NCI-H226 (cell line): ENCODE measurements around the gene DLGAP5.

ENCODE experiments used
- DNase-seq: peaks from one replicate; pipeline ENCODE4 v3.0.0-alpha.2; 2015

Gene DLGAP5, protein sequence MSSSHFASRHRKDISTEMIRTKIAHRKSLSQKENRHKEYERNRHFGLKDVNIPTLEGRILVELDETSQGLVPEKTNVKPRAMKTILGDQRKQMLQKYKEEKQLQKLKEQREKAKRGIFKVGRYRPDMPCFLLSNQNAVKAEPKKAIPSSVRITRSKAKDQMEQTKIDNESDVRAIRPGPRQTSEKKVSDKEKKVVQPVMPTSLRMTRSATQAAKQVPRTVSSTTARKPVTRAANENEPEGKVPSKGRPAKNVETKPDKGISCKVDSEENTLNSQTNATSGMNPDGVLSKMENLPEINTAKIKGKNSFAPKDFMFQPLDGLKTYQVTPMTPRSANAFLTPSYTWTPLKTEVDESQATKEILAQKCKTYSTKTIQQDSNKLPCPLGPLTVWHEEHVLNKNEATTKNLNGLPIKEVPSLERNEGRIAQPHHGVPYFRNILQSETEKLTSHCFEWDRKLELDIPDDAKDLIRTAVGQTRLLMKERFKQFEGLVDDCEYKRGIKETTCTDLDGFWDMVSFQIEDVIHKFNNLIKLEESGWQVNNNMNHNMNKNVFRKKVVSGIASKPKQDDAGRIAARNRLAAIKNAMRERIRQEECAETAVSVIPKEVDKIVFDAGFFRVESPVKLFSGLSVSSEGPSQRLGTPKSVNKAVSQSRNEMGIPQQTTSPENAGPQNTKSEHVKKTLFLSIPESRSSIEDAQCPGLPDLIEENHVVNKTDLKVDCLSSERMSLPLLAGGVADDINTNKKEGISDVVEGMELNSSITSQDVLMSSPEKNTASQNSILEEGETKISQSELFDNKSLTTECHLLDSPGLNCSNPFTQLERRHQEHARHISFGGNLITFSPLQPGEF

DNA sequence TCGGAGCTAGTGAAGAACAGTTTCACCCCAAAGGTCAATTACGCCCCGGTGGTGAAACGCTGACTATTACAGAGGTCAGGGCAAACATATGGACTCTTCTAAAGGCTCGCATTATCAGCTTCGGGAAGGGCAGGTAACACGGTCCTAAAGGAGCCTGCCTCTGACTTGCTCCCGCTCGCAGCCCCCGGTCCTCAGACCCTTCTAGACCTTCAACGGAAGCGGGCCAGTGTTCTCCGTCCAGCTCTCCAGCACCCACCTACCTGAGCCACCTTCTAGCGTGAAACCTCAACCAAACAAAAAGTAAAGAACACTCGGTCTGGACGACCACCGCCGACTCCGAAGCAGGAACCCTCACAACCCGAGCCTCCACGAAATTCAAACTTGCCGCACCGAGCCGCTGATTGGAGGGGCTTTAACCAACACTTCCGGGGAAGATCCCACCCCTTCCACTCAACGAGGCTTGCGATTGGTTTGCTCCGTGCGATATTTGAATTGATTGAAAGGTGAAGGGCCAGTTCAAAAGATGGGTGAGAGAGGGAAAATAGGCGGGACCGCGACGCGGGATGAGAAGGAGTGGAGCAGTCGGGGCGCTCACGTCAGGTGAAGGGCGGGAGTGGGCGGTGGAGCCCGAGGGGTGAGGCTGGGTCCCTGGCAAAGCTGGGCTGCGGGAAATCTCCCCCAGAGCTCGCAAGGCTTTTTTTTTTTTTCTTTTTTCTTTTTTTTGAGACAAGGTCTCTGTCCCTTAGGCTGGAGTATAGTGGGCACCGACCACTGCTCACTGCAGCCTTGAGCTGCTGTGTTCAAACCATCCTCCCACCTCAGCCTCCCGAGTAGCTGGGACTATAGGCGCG lies at the start of gene DLGAP5:
TSS of gene DLGAP5 (minus strand) at position 383 of the 851 bp plus-strand sequence. CDS start 2,406 bp downstream, outside the sequence.
- DNase-seq: peak; percentile 98

- DNase-seq: no peak
These were observed 49.3 kb upstream of the DLGAP5 start for GRCh38 chr14:55240526-55241178.

GRCh38 chr14:55239320-55239719 lies 47.9 kb upstream of the DLGAP5 start:
- no peak for DNase-seq

- no peak for DNase-seq
These were observed 46.8 kb upstream of the DLGAP5 start for GRCh38 chr14:55238019-55238680.

DNA sequence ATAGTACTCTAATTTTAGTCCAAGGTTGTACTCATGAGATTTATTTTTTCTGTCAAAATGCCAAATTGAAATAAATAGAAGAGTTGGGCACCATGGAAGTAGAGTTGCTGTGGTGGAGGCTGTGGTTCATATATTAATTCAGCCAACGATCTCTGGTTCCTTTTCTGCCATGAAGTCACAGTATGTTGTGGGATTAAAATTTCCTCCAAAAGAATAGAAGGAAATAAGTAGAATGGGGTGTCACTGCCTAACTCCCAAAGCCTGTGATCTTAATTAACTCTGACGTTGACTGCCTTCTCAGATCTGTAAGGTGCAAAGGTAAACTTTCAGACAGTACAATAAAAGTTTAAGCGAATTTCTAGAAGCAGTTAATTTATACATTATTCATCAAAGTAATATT lies 42.2 kb upstream of the DLGAP5 start:
- no peak for DNase-seq

- no peak for DNase-seq
These were observed 36.9 kb upstream of the DLGAP5 start for GRCh38 chr14:55228261-55228660.

DNA sequence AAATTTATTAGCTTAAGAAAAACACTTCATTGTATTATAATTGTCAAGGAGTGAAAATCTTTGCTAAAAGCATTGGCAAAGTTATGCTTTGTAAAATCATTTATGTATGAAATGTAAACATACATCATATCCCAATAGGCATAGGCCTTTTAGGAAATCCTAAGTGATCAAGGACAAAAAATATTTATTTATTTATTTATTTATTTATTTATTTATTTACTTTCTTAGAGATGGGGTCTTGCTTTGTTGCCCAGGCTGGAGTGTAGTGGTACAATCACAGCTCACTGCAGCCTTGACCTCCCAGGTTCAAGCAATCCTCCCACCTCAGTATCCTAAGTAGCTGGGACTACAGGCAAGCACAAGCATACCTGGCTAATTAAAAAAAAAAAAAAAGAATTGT lies 32.0 kb upstream of the DLGAP5 start:
- DNase-seq: no peak

- peak; percentile 20 for DNase-seq
These were observed 30.6 kb upstream of the DLGAP5 start for GRCh38 chr14:55221968-55222367.

GRCh38 chr14:55221186-55221585 lies 29.8 kb upstream of the DLGAP5 start:
- DNase-seq: peak; percentile 77

DNA sequence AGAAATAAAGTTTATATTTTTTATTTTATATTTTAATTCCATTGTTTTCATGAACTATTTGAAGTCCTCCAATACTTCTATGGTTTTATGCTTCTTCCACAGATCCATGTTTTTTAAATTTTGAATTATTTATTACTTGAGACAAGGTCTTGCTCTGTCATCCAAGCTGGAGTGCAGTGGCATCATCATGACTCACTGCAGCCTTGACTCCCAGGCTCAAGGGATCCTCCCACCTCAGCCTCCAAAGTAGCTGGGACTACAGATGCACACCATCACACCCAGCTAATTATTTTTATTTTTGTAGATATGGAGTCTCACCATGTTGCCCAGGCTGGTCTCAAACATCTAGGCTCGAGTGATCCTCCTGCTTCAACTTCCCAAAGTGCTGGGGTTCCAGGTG lies 28.8 kb upstream of the DLGAP5 start:
- peak; percentile 42 for DNase-seq

DNA sequence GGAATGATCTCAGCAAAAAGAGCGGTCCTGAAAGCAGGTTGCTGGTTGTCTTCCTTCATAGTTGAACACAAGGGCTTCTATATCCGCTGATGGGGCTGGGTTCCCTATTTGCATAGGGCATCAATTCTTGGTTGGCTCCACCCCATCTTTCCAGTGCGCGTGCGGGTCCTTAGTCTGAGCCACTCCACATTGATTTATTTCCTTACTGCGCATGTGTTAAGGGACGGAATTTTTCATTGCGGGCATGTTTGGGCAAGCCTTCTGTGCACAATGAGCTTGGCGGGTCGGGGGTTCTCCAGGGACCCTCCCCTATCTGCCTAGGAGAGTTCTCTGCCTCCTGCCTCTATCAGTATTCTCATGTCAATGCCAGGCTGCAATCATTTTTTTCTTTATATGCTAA lies 21.2 kb upstream of the DLGAP5 start:
- no peak for DNase-seq

- DNase-seq: no peak
These were observed 16.4 kb upstream of the DLGAP5 start for GRCh38 chr14:55207832-55208231.

DNA sequence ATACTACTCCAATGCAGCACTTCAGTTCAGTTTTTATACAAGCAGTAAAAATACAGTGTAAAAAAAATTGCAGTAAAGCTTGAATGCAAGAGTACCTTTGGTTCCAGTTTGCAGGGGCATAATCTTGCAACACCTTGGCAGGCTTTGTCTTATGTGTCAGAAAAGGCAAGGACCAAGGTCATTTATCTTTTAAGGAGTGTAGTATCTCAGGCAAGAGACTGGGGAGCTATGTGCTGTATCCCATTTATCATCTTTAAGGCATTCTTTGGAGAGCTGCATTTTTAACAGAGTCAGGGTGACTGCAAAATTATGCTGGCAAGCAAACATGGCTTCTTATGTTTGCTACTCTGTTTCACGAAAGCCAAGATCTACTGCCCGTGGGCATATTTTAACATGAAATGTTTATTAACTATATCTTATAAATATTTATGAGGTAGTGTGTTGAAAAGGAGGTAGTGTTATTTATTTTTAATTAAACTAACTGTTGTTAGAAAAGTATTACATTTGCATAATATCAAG lies 14.8 kb upstream of the DLGAP5 start:
- DNase-seq: no peak

DNA sequence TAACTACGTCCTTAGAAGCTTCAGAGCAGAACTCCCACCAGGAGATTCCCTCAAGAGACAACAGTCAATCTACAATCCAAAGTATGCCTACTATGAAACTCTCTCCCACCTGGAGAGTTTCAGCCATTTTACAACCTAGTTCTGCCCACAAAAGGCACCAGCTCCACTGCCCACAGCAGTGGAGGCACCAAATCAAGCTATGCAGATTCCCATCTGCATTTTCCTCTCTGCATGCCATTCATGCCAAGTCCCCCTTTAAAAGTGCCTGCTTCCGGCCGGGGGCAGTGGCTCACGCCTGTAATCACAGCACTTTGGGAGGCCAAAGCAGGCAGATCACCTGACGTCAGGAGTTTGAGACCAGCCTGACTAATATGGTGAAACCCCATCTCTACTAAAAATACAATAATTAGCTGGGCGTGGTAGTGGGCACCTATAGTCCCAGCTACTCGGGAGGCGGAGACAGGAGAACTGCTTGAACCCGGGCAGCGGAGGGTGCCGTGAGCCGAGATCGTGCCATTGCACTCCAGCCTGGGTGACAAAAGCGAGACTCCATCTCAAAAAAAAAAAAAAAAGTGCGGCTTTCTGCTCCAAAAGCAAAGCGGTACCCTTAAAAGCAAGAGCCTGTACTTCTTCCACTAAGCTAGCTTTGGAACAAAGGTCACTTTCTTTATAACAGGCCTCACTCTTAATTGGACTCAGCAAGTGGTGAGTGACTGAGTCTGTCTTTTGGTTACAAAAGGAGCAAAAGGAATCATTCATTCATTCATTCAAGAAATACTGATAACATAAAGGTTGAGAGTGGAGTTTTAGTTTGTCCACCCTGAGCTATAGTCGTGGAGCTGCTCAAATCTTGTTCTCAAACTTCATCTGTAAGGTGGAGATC lies 10.1 kb upstream of the DLGAP5 start:
- DNase-seq: no peak

- no peak for DNase-seq
These were observed 9.3 kb upstream of the DLGAP5 start for GRCh38 chr14:55200651-55201050.

DNA sequence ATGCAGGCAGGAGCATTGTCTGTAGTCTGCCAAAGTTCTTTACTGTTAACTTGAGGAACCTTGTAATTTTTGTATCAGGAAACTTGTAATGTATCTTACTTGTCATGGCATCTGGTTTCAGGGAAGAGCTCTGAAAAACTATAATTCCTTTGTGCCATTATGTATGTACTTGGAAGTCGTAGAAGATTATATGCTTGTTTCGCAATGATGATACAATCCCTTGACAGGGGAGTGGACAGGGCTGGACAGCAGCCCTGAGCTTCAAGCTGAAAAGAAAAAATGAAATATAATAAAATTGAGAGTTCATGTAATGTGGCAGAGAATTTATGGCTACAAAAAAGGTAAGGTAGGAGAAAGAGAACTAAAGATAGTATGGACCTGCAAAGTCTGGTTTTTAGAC lies 7.4 kb upstream of the DLGAP5 start:
- DNase-seq: no peak

DNA sequence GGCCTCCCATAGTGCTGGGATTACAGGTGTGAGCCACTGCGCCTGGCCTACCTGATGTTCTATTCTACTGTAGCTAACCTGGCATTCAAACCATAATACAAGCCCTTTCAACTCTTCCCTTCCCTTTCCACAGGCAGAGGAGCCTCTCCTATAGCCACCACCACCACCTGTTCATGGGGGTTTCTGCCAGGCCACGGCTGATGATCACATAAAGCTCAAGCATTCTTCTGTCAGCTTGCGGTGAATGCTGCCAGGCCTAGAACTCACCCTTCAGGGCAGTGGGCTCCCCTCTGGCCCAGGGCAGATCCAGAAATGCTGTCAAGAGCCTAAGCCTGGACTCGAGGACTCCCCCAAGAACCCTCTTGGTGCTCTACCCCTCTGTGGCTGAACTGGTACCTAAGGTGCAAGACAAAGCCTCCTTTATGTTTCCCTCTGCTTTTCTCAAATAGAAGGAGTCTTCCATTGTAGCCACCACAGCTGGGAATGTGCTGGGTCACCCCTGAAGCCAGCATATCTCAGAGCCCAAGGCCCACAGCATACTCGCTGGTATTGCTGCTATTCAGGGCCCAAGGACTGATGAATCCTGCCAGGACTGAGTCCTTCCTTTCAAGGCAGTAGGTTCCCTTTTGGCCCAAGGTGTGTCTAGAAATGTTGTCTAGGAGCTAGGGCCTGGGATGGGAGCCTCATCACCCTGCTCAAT lies 3.4 kb upstream of the DLGAP5 start:
- DNase-seq: no peak

- DNase-seq: no peak
These were observed 753 bp upstream of the DLGAP5 start for GRCh38 chr14:55192054-55192621.

- no peak for DNase-seq
These were observed 531 bp downstream of the DLGAP5 start for GRCh38 chr14:55190906-55191202.
